GM23338 (cell line): ENCODE data around the gene TMCO4. TPM values are rescaled to one million over a fixed set of nuclear protein-coding genes. Genes with fewer than 3 reads are reported as not detected.

Experiments
- ATAC-seq: fragments of 200-7000 bp; cut with Tn5 transposase; 3 replicates; pipeline ENCODE4 v1.9.1; 2020
- DNase-seq: peaks from one replicate; pipeline ENCODE4 v3.0.0-alpha.2; 2015; ENCODE audit warnings: low spot score
- H2AFZ ChIP-seq: fragments of 200-600 bp; sonication (generic); 2 replicates; pipeline ENCODE4 v1.8.0; 2016; ENCODE audit warnings: antibody characterized with exemption, mild to moderate bottlenecking, moderate library complexity
- H3F3A ChIP-seq: fragments of 200-600 bp; sonication (generic); replicated peaks from 2 replicates; pipeline ENCODE4 v1.8.0; 2017; ENCODE audit warnings: antibody characterized with exemption, mixed run types, low read depth
- H3K27ac ChIP-seq: fragments of 200-600 bp; sonication (generic); 2 replicates; pipeline ENCODE4 v1.6.1; 2016; ENCODE audit warnings: low read depth
- H3K27me3 ChIP-seq: fragments of 200-600 bp; sonication (generic); 2 replicates; pipeline ENCODE4 v1.8.0; 2016; ENCODE audit warnings: mild to moderate bottlenecking, mixed run types, moderate library complexity; ENCODE audit not compliant: insufficient read depth
- H3K36me3 ChIP-seq: fragments of 200-600 bp; sonication (generic); 2 replicates; pipeline ENCODE4 v1.8.0; 2016; ENCODE audit warnings: mild to moderate bottlenecking; ENCODE audit not compliant: insufficient read depth
- H3K4me1 ChIP-seq: fragments of 200-600 bp; sonication (generic); 2 replicates; pipeline ENCODE4 v1.8.0; 2016; ENCODE audit warnings: mild to moderate bottlenecking, moderate library complexity; ENCODE audit not compliant: insufficient read depth
- H3K4me2 ChIP-seq: fragments of 200-600 bp; sonication (generic); 2 replicates; pipeline ENCODE4 v1.7.1; 2017; ENCODE audit warnings: mixed run types
- H3K4me3 ChIP-seq: fragments of 200-600 bp; sonication (generic); 2 replicates; pipeline ENCODE4 v1.6.1; 2016; ENCODE audit warnings: mixed run types
- H3K79me2 ChIP-seq: fragments of 200-600 bp; sonication (generic); replicated peaks from 2 replicates; pipeline ENCODE4 v1.8.0; 2017; ENCODE audit warnings: mild to moderate bottlenecking; ENCODE audit not compliant: insufficient read depth
- H3K9me2 ChIP-seq: fragments of 200-600 bp; sonication (generic); 2 replicates; pipeline ENCODE4 v1.8.0; 2017; ENCODE audit not compliant: insufficient read depth
- H4K20me1 ChIP-seq: fragments of 200-600 bp; sonication (generic); replicated peaks from 2 replicates; pipeline ENCODE4 v1.8.0; 2017; ENCODE audit warnings: mild to moderate bottlenecking; ENCODE audit not compliant: insufficient read depth
- H3K27ac Mint-ChIP-seq: 2 replicates; pipeline ENCODE4 v1.8.0; 2020; ENCODE audit warnings: inconsistent platforms, mild to moderate bottlenecking, moderate library complexity, mixed read lengths
- H3K27me3 Mint-ChIP-seq: 3 replicates; pipeline ENCODE4 v1.8.0; 2022; ENCODE audit warnings: low read depth, mild to moderate bottlenecking, moderate library complexity, mixed read lengths, inconsistent platforms; ENCODE audit not compliant: insufficient read depth, poor library complexity
- H3K36me3 Mint-ChIP-seq: 3 replicates; pipeline ENCODE4 v1.8.0; 2021; ENCODE audit warnings: low read depth, mild to moderate bottlenecking, inconsistent platforms, moderate library complexity, mixed read lengths
- H3K4me1 Mint-ChIP-seq: 3 replicates; pipeline ENCODE4 v1.8.0; 2020; ENCODE audit warnings: mild to moderate bottlenecking, inconsistent platforms, mixed read lengths
- H3K4me3 Mint-ChIP-seq: 3 replicates; pipeline ENCODE4 v1.8.0; 2021; ENCODE audit warnings: moderate library complexity, mild to moderate bottlenecking, inconsistent platforms, mixed read lengths
- H3K9me3 Mint-ChIP-seq: 3 replicates; pipeline ENCODE4 v1.8.0; 2020; ENCODE audit warnings: moderate library complexity, mild to moderate bottlenecking, inconsistent platforms, mixed read lengths
- CTCF ChIP-seq, 2 experiments: fragments of 200-600 bp in 1 of 2; sonication (generic) in 1 of 2; conservative IDR thresholded peaks; 2 replicates each; pipeline versions ENCODE4 v1.5.1 to v1.6.1; 2016 to 2017; ENCODE audit warnings: antibody characterized with exemption in 2 of 2, low read depth in 2 of 2, mild to moderate bottlenecking in 2 of 2, moderate library complexity in 1 of 2
- ETS1 ChIP-seq: IDR thresholded peaks from 2 replicates; pipeline ENCODE4 v1.6.1; 2016; ENCODE audit warnings: antibody characterized with exemption
- EZH2 ChIP-seq: fragments of 200-600 bp; sonication (generic); IDR thresholded peaks from one replicate; pipeline ENCODE4 v1.8.0; 2017; ENCODE audit warnings: antibody characterized with exemption, mild to moderate bottlenecking, low read depth; ENCODE audit not compliant: unreplicated experiment
- EZH2phosphoT487 ChIP-seq: fragments of 200-600 bp; sonication (generic); IDR thresholded peaks from one replicate; pipeline ENCODE4 v1.8.1; 2018; ENCODE audit warnings: antibody characterized with exemption; ENCODE audit not compliant: unreplicated experiment
- JUNB ChIP-seq: IDR thresholded peaks from one replicate; pipeline ENCODE4 v1.6.1; 2016; ENCODE audit warnings: antibody characterized with exemption; ENCODE audit not compliant: unreplicated experiment
- POLR2AphosphoS5 ChIP-seq: IDR thresholded peaks from 2 replicates; pipeline ENCODE4 v1.6.1; 2016; ENCODE audit warnings: antibody characterized with exemption, low read depth
- STAT1 ChIP-seq: IDR thresholded peaks from one replicate; pipeline ENCODE4 v1.6.1; 2016; ENCODE audit warnings: antibody characterized with exemption; ENCODE audit not compliant: unreplicated experiment
- ZNF114 ChIP-seq: fragments of 250-450 bp; sonication (Bioruptor Pico); IDR thresholded peaks from 2 replicates; pipeline ENCODE4 v1.5.0; 2020; ENCODE audit warnings: mild to moderate bottlenecking, moderate library complexity
- ZNF462 ChIP-seq: fragments of 250-450 bp; sonication (Bioruptor Pico); IDR thresholded peaks from 2 replicates; pipeline ENCODE4 v1.5.0; 2020; ENCODE audit warnings: mild to moderate bottlenecking, moderate library complexity
- polyA plus RNA-seq: library from polyadenylated mRNA; unstranded; fragments of >200 nt; fragmentation: Nextera tagmentation; extraction: Ambion mirVana; gene quantifications from 2 replicates; pipeline ENCODE4 v1.2.1, GENCODE V29; 2016
- total RNA-seq: library from RNA; depleted of rRNA; stranded (reverse); fragments of >200 nt; shearing (Covaris generic); gene quantifications from 2 replicates; pipeline ENCODE4 v1.2.3, GENCODE V29; 2014

The TMCO4 gene
- total and polyA plus RNA-seq, 2 experiments from 2014 or later: 2.6 to 6.9 TPM

- TF ChIP-seq CTCF (conservative IDR thresholded peaks at IDR 0.05; ENCODE audit: low read depth in 2 of 2): no peak
- TF ChIP-seq POLR2AphosphoS5: no peak
These were observed 71.1 kb downstream of the TMCO4 start (continued) for GRCh38 chr1:19728413-19729145.

- H3K9me3 Mint-ChIP-seq: peaks cover 7% of the 10 kb centered on the region; the same call in 1 of the 3 replicates
- DNase-seq (no peak), ATAC-seq (no peak)
- TF ChIP-seq ETS1: no peak
- no peak for TF ChIP-seq ZNF114 (CRISPR knock-in tag)
- no peak for TF ChIP-seq EZH2
- no peak for TF ChIP-seq STAT1
- no peak overlapping the region for H3K4me3 ChIP-seq
- no peak overlapping the region for H3K27ac Mint-ChIP-seq
- no peaks in the 10 kb centered on the region for H3K36me3 Mint-ChIP-seq
- H3K4me1 ChIP-seq: peaks cover 7% of the 10 kb centered on the region
- H2AFZ ChIP-seq: no peak overlapping the region
- H3K27ac ChIP-seq: no peak overlapping the region
- H3K27me3 ChIP-seq: no peaks in the 10 kb centered on the region
- peaks cover 17% of the 10 kb centered on the region for H3K4me1 Mint-ChIP-seq
- no peak overlapping the region for H3K4me3 Mint-ChIP-seq
- peaks cover 2% of the 10 kb centered on the region for H3K27me3 Mint-ChIP-seq
- no peaks in the 10 kb centered on the region for H3K36me3 ChIP-seq
- no peaks in the 10 kb centered on the region for H3K9me2 ChIP-seq
- no peaks in the 10 kb centered on the region for H3F3A ChIP-seq
- no peak overlapping the region for H3K4me2 ChIP-seq
- H3K79me2 ChIP-seq: no peaks in the 10 kb centered on the region
- H4K20me1 ChIP-seq: no peaks in the 10 kb centered on the region
These were observed 74.1 kb downstream of the TMCO4 start for GRCh38 chr1:19725606-19726005.

- no peak overlapping the region for H3K27ac Mint-ChIP-seq
- TF ChIP-seq JUNB (no peak), EZH2phosphoT487 (no peak), ZNF462 (no peak), STAT1 (no peak), ZNF114 (CRISPR knock-in tag) (no peak)
These were observed 75.8 kb downstream of the TMCO4 start for GRCh38 chr1:19723874-19724273.

More at GRCh38 chr1:19723874-19724273, 75.8 kb downstream of the TMCO4 start:
- H3K9me2 ChIP-seq: no peaks in the 10 kb centered on the region
- Mint-ChIP-seq H3K36me3 (no peaks in the 10 kb centered on the region), H3K4me3 (no peak overlapping the region), H3K9me3 (no peaks in the 10 kb centered on the region), H3K4me1 (peaks cover 21% of the 10 kb centered on the region), H3K27me3 (no peaks in the 10 kb centered on the region)
- peaks cover 11% of the 10 kb centered on the region for H3K4me1 ChIP-seq
- no peak overlapping the region for H3K4me3 ChIP-seq
- no peaks in the 10 kb centered on the region for H3K79me2 ChIP-seq
- ATAC-seq: peak; percentile 35; the same call in 1 of the 3 replicates
- no peaks in the 10 kb centered on the region for H3K27me3 ChIP-seq
- no peaks in the 10 kb centered on the region for H3K36me3 ChIP-seq
- H3F3A ChIP-seq: no peaks in the 10 kb centered on the region
- H3K27ac ChIP-seq: no peak overlapping the region
- no peak overlapping the region for H2AFZ ChIP-seq
- no peaks in the 10 kb centered on the region for H4K20me1 ChIP-seq
- H3K4me2 ChIP-seq: no peak overlapping the region
- peak; percentile 28 for DNase-seq
